HCT116 (cell line): Measurements from ENCODE around the gene ZNF536. TPM values are rescaled to one million over a fixed set of nuclear protein-coding genes. Genes with fewer than 3 reads are reported as not detected.
"Not testable (repeated sequence)": the region's sequence is repeated elsewhere in the genome, so short reads cannot be mapped to it uniquely, and the experiment has no call there.

Experiments used
- ATAC-seq: fragments of 200-7000 bp; cut with Tn5 transposase; 2 replicates; pipeline ENCODE4 v1.9.1; 2020; ENCODE audit warnings: mild to moderate bottlenecking, moderate library complexity
- BruUV-seq: library from RNA; stranded (reverse); fragments of 400-500 nt; replicated peaks from 2 replicates; lab custom pipeline; 2021; lab: Mats Ljungman, UMichigan
- CTCF ChIA-PET: fragments of 300-600 bp; sonication (Branson Sonifier 250); formaldehyde crosslinking; loops from one replicate; lab custom pipeline; 2021; ENCODE audit warnings: antibody characterized with exemption; lab: Charles Lee
- POLR2A ChIA-PET: fragments of 300-600, 350-600 bp; sonication (Branson Sonifier 250); formaldehyde crosslinking; loops from one replicate; lab custom pipeline; 2021; ENCODE audit warnings: antibody characterized with exemption; lab: Charles Lee
- RAD21 ChIA-PET, 2 experiments: fragments of 300-600 bp; sonication (Branson Sonifier 250); formaldehyde crosslinking; loops; one replicate each; lab custom pipeline; 2023; ENCODE audit warnings: low total read pairs in 2 of 2; ENCODE audit not compliant: uncharacterized antibody in 2 of 2, unreplicated experiment in 2 of 2, low non-redundant PET in 1 of 2; lab: Charles Lee
- DNase-seq: peaks from one replicate; pipeline ENCODE4 v3.0.0-alpha.2; 2010; ENCODE audit warnings: low read depth, low spot score
- H2AFZ ChIP-seq: fragments of 200-600 bp; shearing (Covaris generic), sonication (generic); 2 replicates; pipeline ENCODE4 v1.6.1; 2017; ENCODE audit warnings: low read depth, mixed run types, mixed read lengths, antibody characterized with exemption, low read length; ENCODE audit not compliant: poor library complexity, severe bottlenecking
- H3K27ac ChIP-seq: 2 replicates; pipeline ENCODE4 v1.5.1; 2012; ENCODE audit warnings: low read depth, low read length
- H3K27me3 ChIP-seq: fragments of 200-600 bp; sonication (generic); 2 replicates; pipeline ENCODE4 v1.6.1; 2016; ENCODE audit warnings: mixed run types, low read length, mixed read lengths; ENCODE audit not compliant: insufficient read depth
- H3K36me3 ChIP-seq, 2 experiments: fragments of 200-500 bp in 1 of 2; fragments of 200-600 bp in 1 of 2; sonication (Bioruptor generic) in 1 of 2; sonication (generic) in 1 of 2; 2 replicates each; pipeline versions ENCODE4 v1.5.1 to v1.6.1; 2014 to 2016; ENCODE audit warnings: low read length in 2 of 2, inconsistent platforms in 1 of 2, mixed read lengths in 1 of 2, mixed run types in 1 of 2; ENCODE audit not compliant: insufficient read depth in 2 of 2, control insufficient read depth in 1 of 2
- H3K4me1 ChIP-seq, 2 experiments: fragments of 200-600 bp in 1 of 2; sonication (generic) in 1 of 2; 2 replicates each; pipeline versions ENCODE4 v1.5.1 to v1.6.1; 2012 to 2017; ENCODE audit warnings: low read length in 2 of 2, inconsistent platforms in 1 of 2, mild to moderate bottlenecking in 1 of 2, mixed read lengths in 1 of 2, mixed run types in 1 of 2, moderate library complexity in 1 of 2; ENCODE audit not compliant: insufficient read depth in 2 of 2, control insufficient read depth in 1 of 2
- H3K4me2 ChIP-seq: fragments of 200-600 bp; sonication (generic); 2 replicates; pipeline ENCODE4 v1.6.1; 2017; ENCODE audit warnings: mixed run types, low read length, mixed read lengths
- H3K4me3 ChIP-seq, 2 experiments: fragments of 200-600 bp in 1 of 2; sonication (generic) in 1 of 2; replicated peaks in 1 of 2; 2 replicates each; pipeline ENCODE4 v1.5.1; 2011 to 2016; ENCODE audit warnings: low read length in 2 of 2, control low read depth in 1 of 2, low read depth in 1 of 2, mild to moderate bottlenecking in 1 of 2, mixed read lengths in 1 of 2, mixed run types in 1 of 2
- H3K79me2 ChIP-seq: fragments of 200-600 bp; sonication (generic); 2 replicates; pipeline ENCODE4 v1.6.1; 2017; ENCODE audit warnings: mild to moderate bottlenecking, mixed run types, low read length, moderate library complexity, mixed read lengths; ENCODE audit not compliant: insufficient read depth
- H3K9ac ChIP-seq: fragments of 200-600 bp; sonication (generic); 2 replicates; pipeline ENCODE4 v1.6.1; 2016; ENCODE audit warnings: low read length, mixed read lengths
- H3K9me2 ChIP-seq: fragments of 200-600 bp; sonication (generic), shearing (Covaris generic); 2 replicates; pipeline ENCODE4 v1.6.1; 2017; ENCODE audit warnings: mixed run types, mild to moderate bottlenecking, moderate library complexity; ENCODE audit not compliant: insufficient read depth
- H3K9me3 ChIP-seq, 2 experiments: fragments of 200-500 bp in 1 of 2; fragments of 200-600 bp in 1 of 2; sonication (Bioruptor generic) in 1 of 2; sonication (generic) in 1 of 2; 2 replicates each; pipeline ENCODE4 v1.6.1; 2014 to 2017; ENCODE audit warnings: low read length in 2 of 2, mixed read lengths in 2 of 2, inconsistent platforms in 1 of 2, low read depth in 1 of 2, mild to moderate bottlenecking in 1 of 2, mixed run types in 1 of 2, moderate library complexity in 1 of 2; ENCODE audit not compliant: control insufficient read depth in 1 of 2, insufficient read depth in 1 of 2
- H4K20me1 ChIP-seq: fragments of 200-600 bp; sonication (generic), shearing (Covaris generic); 2 replicates; pipeline ENCODE4 v1.6.1; 2017; ENCODE audit warnings: mixed run types, mild to moderate bottlenecking, moderate library complexity; ENCODE audit not compliant: insufficient read depth
- CBX3 ChIP-seq: IDR thresholded peaks from 2 replicates; pipeline ENCODE4 v1.6.1; 2012; ENCODE audit warnings: low read depth
- CEBPB ChIP-seq: IDR thresholded peaks from 2 replicates; pipeline ENCODE4 v1.6.1; 2012; ENCODE audit warnings: low read depth
- CTCF ChIP-seq, 3 experiments: fragments of 200-600 bp in 1 of 3; sonication (generic) in 1 of 3; IDR thresholded peaks in 2 of 3; conservative IDR thresholded peaks in 1 of 3; 2 replicates each; pipeline ENCODE4 v1.5.1; 2012 to 2017; ENCODE audit warnings: low read depth in 2 of 3, low read length in 2 of 3, antibody characterized with exemption in 1 of 3, borderline replicate concordance in 1 of 3, control low read depth in 1 of 3, mild to moderate bottlenecking in 1 of 3, mixed read lengths in 1 of 3, mixed run types in 1 of 3, moderate library complexity in 1 of 3; ENCODE audit not compliant: insufficient read depth in 1 of 3
- EZH2phosphoT487 ChIP-seq: fragments of 200-600 bp; IDR thresholded peaks from 2 replicates; pipeline ENCODE4 v1.6.1; 2018; ENCODE audit warnings: antibody characterized with exemption, borderline replicate concordance
- JUND ChIP-seq: IDR thresholded peaks from 2 replicates; pipeline ENCODE4 v1.6.1; 2012
- POLR2A ChIP-seq: IDR thresholded peaks from 2 replicates; pipeline ENCODE4 v1.7.0; 2011; ENCODE audit warnings: borderline replicate concordance; ENCODE audit not compliant: insufficient read depth, insufficient read length; ENCODE audit errors: extremely low read depth
- SRF ChIP-seq: IDR thresholded peaks from 2 replicates; pipeline ENCODE4 v1.6.1; 2012; ENCODE audit warnings: low read depth
- YY1 ChIP-seq: IDR thresholded peaks from 2 replicates; pipeline ENCODE4 v1.6.1; 2011; ENCODE audit warnings: low read length, low read depth, moderate library complexity, mild to moderate bottlenecking; ENCODE audit not compliant: insufficient replicate concordance; ENCODE audit errors: extremely low read depth
- intact Hi-C: fragments of 100-400 bp; cut with micrococcal nuclease; formaldehyde crosslinking; loops from 2 replicates; pipeline ENCODE4 v1.10.0; 2022
- total RNA-seq: library from RNA; stranded (reverse); gene quantifications from one replicate; pipeline ENCODE4 v1.2.1, GENCODE V29; 2021; ENCODE audit not compliant: unreplicated experiment

Gene ZNF536
- total RNA-seq, 1 experiment from 2014 or later: not detected

- no peak for DNase-seq
- Histone ChIP-seq H3K4me1 (no peaks in the 10 kb centered on the region), H2AFZ (no peak overlapping the region), H3K9ac (no peak overlapping the region), H4K20me1 (no peaks in the 10 kb centered on the region), H3K4me2 (no peak overlapping the region), H3K27ac (no peak overlapping the region), H3K9me2 (no peaks in the 10 kb centered on the region), H3K4me3 (no peak overlapping the region), H3K36me3 (no peaks in the 10 kb centered on the region)
- ATAC-seq: no peak
- RAD21 ChIA-PET: no interaction called here
- POLR2A ChIA-PET: no interaction called here
- CTCF ChIA-PET: no interaction called here
- BruUV-seq: no TSS peak
- TF ChIP-seq EZH2phosphoT487 (no peak), CEBPB (no peak), CTCF (IDR thresholded peaks at IDR 0.05 in 2 of 3, conservative IDR thresholded peaks at IDR 0.05 in 1 of 3; ENCODE audit: borderline replicate concordance in 1 of 3, insufficient read depth in 1 of 3, low read depth in 2 of 3, low read length in 2 of 3) (no peak), POLR2A (no peak)
- TF ChIP-seq, all 23 proteins: peak for 0
- H3K9me3 ChIP-seq: no peaks in the 10 kb centered on the region
- intact Hi-C loops: no loop called here
- H3K27me3 ChIP-seq: no peaks in the 10 kb centered on the region
- no peaks in the 10 kb centered on the region for H3K79me2 ChIP-seq
These were observed 39.5 kb downstream of the ZNF536 start for GRCh38 chr19:30411714-30412113.

GRCh38 chr19:30416375-30416774, 44.2 kb downstream of the ZNF536 start:
- H3K9me3 ChIP-seq: no peaks in the 10 kb centered on the region
- H3K9me2 ChIP-seq: no peaks in the 10 kb centered on the region
- H3K36me3 ChIP-seq: no peaks in the 10 kb centered on the region
- CTCF ChIA-PET: no interaction called here
- H3K79me2 ChIP-seq: no peaks in the 10 kb centered on the region
- intact Hi-C loops: no loop called here
- H3K9ac ChIP-seq: no peak overlapping the region
- H3K4me1 ChIP-seq: no peaks in the 10 kb centered on the region
- no peak for TF ChIP-seq JUND
- no peak for TF ChIP-seq CBX3
- TF ChIP-seq SRF: no peak
- no peak for TF ChIP-seq YY1
- no peak for TF ChIP-seq CEBPB
- no peak for TF ChIP-seq POLR2A
- no peak for DNase-seq
- H3K4me2 ChIP-seq: no peak overlapping the region
- no TSS peak for BruUV-seq
- H4K20me1 ChIP-seq: no peaks in the 10 kb centered on the region
- no peak overlapping the region for H3K27ac ChIP-seq
- no peak overlapping the region for H2AFZ ChIP-seq
- H3K27me3 ChIP-seq: peaks cover 23% of the 10 kb centered on the region
- RAD21 ChIA-PET: no interaction called here
- ATAC-seq: no peak
- no peak overlapping the region for H3K4me3 ChIP-seq
- POLR2A ChIA-PET: no interaction called here

GRCh38 chr19:30417166-30417565, 45.0 kb downstream of the ZNF536 start:
- H3K9ac ChIP-seq, intact Hi-C loops, H3K27ac ChIP-seq, RAD21 ChIA-PET, H3K4me3 ChIP-seq, H3K4me1 ChIP-seq, CTCF ChIA-PET, H3K4me2 ChIP-seq, H3K9me2 ChIP-seq, DNase-seq, ATAC-seq, H3K9me3 ChIP-seq, POLR2A ChIA-PET, BruUV-seq, H3K36me3 ChIP-seq, H2AFZ ChIP-seq, H3K79me2 ChIP-seq, H4K20me1 ChIP-seq: not testable (repeated sequence)
- H3K27me3 ChIP-seq: peaks cover 23% of the 10 kb centered on the region
